ENCODE measurements around the gene VPS72. TPM values are rescaled to one million over a fixed set of nuclear protein-coding genes. Genes with fewer than 3 reads are reported as not detected.

Gene VPS72
- total and polyA plus RNA-seq, 10 of the 15 experiments (the other 5 are each of a cell fraction or from before 2014, with no cell fraction given) = 6.7 to 77.8 (median 58.1) TPM

DNA sequence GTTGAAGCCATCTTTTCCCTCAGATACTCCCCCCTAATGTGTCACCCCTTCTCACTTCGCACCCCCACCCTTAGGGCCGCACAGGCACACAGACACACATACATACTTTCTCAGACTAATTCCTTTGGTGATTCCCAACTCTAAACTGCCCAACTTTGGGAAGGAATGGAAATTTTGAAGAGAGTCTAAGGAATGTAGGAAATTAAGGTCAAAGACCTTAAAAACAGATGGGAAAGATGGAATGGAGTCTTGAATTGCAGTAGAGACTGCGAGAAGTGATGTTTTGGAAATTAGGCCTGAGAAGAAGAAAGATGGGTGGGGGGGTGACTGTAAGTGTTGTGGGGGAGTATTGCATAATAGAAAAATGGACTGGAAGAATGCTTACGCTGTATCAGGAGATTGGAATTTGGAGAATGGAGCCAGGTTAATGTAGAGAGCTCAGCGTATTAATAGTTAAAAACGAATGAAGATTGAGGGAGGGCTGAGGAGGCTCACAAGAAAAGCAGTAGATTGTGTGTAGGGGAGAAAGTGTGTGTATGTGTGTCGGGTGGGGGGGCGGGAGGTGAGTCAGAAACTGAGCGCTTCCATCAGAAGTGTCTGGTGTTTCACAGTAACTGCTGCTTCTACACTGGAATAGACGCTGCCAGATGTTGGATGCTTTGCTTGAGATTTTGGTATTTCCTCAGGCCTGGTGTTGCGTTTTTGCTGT lies 10.0 kb upstream of the VPS72 start:
- H3K9me3 ChIP-seq (replicated peaks; ENCODE audit: control insufficient read depth, insufficient read depth, low read length) = no peaks in the 10 kb centered on the region
- ATAC-seq (no peak), FAIRE-seq (no peak), DNase-seq (ENCODE audit: low read depth, low spot score) (no peak)
- H4K20me1 ChIP-seq (ENCODE audit: control insufficient read depth, insufficient read depth) = no peaks in the 10 kb centered on the region
- SMC1A ChIA-PET (ENCODE audit: uncharacterized antibody, unreplicated experiment) = interaction anchor here (2.0 kb wide), 1 partner anchor 52 kb away, joined by 7 read pairs; no protein-coding TSS in a partner anchor
- peaks cover 0 to 11% of the 10 kb centered on the region in 2 experiments; a peak in 2 of 4 replicates for H3K36me3 ChIP-seq (ENCODE audit: control insufficient read depth in 2 of 2, insufficient read depth in 2 of 2, low read length in 1 of 2)
- H3K9ac ChIP-seq (ENCODE audit: control insufficient read depth, insufficient read depth, low read length) = peak overlapping the region; percentile 96
- no peaks in the 10 kb centered on the region for H3K27me3 ChIP-seq (replicated peaks in 1 of 2; ENCODE audit: control insufficient read depth in 2 of 2, insufficient read depth in 2 of 2, low read length in 1 of 2)
- POLR2A ChIA-PET = interaction anchor here (0.6 to 1.5 kb wide), 4 partner anchors 10 to 588 kb away, joined by 3 to 5 read pairs (median 3); partner anchors contain the start of gene VPS72
- intact Hi-C loops (cut with micrococcal nuclease; ENCODE audit: unreplicated experiment) = loop anchor here (2.0 to 5.0 kb wide), 2 partner anchors 81 to 127 kb away; partner anchors contain the start of gene PI4KB
- CTCF ChIA-PET = interaction anchor here (0.6 to 4.3 kb wide), 2 partner anchors 45 to 52 kb away, joined by 3 to 25 read pairs; no protein-coding TSS in a partner anchor
- RAD21 ChIA-PET (ENCODE audit: unreplicated experiment) = interaction anchor here (0.9 to 1.8 kb wide), 3 partner anchors 10 to 100 kb away, joined by 3 to 5 read pairs (median 5); partner anchors contain the start of genes PSMD4 and VPS72
- peaks cover 60% of the 10 kb centered on the region for H3K79me2 ChIP-seq (ENCODE audit: control insufficient read depth, insufficient read depth, low read length)
- in situ Hi-C loops (cut with MboI) = no loop called here
- H3K4me3 ChIP-seq = peak overlapping the region; percentile 98
- H3K4me2 ChIP-seq (ENCODE audit: control insufficient read depth, insufficient read depth) = peak overlapping the region; percentile 82
- WGBS (ENCODE audit: insufficient coverage, insufficient replicate concordance, low lambda C conversion rate, missing lambda C conversion rate) = under 1% methylated on average over 9 of the region's 11 CpGs
- BruUV-seq (replicated peaks) = no TSS peak
- H3K4me1 ChIP-seq (ENCODE audit: control insufficient read depth, insufficient read depth, low read length) = peaks cover 4% of the 10 kb centered on the region; the same call in 1 of the 2 replicates
- TF ChIP-seq HDGF (IDR thresholded peaks at IDR 0.05) = no peak
- no peak for TF ChIP-seq EGR1 (IDR thresholded peaks at IDR 0.05; ENCODE audit: borderline replicate concordance in 1 of 2, low read depth in 2 of 2, low read length in 2 of 2)
- TF ChIP-seq, protein P1, sequence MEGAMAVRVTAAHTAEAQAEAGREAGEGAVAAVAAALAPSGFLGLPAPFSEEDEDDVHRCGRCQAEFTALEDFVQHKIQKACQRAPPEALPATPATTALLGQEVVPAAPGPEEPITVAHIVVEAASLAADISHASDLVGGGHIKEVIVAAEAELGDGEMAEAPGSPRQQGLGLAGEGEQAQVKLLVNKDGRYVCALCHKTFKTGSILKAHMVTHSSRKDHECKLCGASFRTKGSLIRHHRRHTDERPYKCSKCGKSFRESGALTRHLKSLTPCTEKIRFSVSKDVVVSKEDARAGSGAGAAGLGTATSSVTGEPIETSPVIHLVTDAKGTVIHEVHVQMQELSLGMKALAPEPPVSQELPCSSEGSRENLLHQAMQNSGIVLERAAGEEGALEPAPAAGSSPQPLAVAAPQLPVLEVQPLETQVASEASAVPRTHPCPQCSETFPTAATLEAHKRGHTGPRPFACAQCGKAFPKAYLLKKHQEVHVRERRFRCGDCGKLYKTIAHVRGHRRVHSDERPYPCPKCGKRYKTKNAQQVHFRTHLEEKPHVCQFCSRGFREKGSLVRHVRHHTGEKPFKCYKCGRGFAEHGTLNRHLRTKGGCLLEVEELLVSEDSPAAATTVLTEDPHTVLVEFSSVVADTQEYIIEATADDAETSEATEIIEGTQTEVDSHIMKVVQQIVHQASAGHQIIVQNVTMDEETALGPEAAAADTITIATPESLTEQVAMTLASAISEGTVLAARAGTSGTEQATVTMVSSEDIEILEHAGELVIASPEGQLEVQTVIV (IDR thresholded peaks at IDR 0.05; ENCODE audit: borderline replicate concordance, partially characterized antibody) = no peak
- H2AFZ ChIP-seq (ENCODE audit: control insufficient read depth, low read depth, low read length) = no peak overlapping the region
- H3K27ac ChIP-seq (ENCODE audit: control insufficient read depth, insufficient read depth) = peak overlapping the region; percentile 82
